HG02623 (cell line): Measurements from ENCODE around the gene PDE8A.

ENCODE experiments used
- ATAC-seq: cut with Tn5 transposase; IDR thresholded peaks from one replicate; pipeline ENCODE4 v1.9.1; 2021; ENCODE audit warnings: moderate library complexity; ENCODE audit not compliant: unreplicated experiment

Gene PDE8A

DNA sequence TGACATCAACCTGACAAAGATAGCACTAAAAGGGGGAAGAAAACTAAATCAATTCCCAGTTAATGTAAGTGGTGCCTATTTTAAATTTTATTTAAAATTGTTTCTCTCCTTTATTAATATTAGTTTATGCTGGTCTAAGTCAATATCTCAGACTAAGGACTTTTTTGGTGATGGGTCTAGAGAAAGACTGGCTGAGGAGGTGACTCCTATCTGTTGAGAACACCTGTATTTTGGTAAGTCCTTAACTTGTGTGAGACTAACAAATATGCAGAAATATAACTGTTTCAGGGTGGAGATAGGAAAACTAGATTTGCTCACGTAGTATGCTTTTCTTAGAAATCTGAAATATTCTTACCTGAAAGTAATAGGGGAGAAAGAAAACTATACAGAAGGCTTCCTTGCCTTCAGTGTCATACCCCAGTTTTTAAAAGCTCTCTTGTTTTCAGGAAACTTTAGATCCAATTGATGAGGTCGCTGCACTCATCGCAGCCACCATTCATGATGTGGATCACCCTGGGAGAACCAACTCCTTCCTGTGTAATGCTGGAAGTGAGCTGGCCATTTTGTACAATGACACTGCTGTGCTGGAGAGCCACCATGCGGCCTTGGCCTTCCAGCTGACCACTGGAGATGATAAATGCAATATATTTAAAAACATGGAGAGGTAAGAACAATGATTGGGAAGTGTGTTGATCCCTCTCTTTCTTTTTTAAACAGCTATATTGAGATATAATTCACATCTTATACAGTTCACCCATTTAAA, 138.9 kb downstream of the PDE8A start:
- no peak for ATAC-seq

DNA sequence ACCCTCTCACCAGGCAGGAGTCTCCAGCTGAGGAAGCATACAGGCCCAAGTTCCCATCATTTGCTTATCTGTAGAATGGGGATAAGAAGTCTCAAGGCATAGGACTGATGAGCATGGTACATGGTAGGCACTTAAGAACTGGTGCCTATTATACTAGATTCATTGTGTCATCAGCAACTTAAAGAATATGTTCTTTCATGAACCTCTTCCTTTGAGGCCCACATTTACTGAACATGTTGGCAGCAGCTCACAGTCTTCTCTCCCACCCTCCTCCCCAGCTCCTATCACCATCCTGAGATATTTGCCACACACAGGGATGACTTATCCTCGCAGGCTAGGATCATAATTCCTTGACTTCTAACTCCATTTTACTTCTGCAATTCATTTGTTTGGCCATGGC, 142.5 kb downstream of the PDE8A start:
- ATAC-seq = no peak

DNA sequence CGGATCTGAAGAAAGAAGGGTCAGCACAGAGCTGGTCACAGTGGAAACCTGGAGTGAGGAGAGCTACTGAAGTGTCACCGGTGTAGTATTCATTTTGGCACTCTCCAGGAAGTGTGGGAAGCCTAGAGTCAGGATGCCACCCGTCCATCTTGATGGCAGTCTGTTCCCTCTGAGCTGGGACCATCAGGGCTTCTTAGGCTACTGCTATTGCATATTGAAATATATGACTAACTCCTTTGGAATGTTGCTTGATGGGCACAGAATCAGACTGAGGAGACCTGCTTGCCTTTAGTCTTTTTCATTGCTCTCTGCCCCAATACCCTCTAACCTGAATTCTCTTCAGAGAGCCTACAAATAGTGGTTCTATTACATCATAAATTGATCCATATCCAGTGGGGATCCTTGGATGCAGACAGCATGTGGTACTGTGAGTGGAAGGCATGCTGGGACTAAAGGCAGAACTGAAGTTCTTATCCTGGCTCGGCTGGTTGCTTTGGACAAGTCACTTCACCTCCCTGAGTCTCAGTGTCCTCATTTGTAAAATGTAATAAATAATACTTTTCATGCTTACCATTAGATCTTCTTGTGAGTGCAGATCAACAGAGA, 143.5 kb downstream of the PDE8A start:
- no peak for ATAC-seq

DNA sequence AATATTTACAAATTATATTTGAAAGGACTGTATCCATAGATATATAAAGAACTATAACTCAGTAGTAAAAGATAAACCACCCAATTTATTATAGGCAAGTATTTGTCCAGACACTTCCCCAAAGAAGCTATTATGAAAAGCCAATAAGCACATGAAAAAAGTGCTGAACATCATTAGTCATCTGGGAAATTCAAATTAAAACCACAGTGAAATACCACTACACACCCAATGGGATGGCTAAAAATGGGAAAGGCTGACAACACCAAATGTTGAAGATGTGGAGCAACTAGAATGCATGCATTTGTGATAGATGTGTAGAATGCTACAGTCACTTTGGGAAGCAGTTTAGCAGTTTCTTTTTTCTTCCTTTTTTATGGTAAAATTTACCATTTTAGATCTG, 147.0 kb downstream of the PDE8A start:
- no peak for ATAC-seq

DNA sequence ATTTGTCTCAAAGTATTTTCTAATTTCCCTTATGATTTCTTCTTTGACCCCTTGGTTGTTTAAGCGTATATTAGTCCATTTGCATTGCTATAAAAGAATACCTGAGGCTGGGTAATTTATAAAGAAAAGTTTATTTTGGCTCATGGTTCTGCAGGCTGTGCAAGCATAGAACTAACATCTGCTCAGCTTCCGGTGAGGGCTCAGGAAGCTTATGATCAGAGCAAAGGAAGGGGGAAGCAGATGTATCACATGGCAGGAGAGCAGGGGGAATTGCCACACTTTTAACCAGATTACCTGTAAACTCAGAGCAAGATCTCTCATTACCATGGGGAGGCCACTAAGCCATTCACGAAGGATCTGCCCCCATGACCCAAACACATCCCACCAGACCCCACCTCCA, 148.2 kb downstream of the PDE8A start:
- no peak for ATAC-seq

DNA sequence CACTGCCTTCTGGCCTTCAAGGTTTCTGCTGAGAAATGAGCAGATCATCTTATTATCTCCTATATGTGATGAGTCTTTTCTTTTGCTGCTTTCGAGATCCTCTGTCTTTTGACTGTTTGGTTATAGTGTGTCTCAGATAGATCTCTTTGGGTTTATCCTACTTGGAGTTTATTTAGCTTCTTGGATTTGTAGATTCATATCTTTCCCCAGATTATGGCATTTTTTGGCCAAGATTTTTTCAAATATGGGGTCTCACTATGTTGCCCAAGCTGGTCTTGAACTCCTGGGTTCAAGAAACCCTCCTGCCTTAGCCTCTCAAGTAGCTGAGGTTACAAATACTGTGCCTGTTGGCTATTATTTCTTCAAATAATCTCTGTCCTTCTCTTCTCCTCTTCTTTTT, 150.3 kb downstream of the PDE8A start:
- no peak for ATAC-seq

DNA sequence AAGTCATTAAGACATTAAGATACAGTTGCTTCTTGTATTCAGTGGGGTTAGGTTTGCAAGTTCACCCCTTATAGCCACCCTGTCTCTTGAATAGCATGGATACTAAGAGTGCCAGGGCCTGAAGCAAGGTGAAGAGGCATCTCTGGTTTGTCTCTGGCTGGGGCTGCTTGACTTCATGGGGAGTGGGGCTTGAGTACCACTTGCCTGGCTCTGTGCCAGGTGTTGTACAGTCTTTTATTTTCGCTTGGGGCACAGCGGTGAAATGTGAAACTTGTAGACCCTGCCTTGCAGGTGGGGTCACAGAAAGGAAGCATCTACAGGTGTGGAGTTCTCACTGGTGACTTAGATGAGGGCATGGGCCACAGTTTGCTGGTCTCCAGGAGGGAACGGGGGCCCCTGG, 152.1 kb downstream of the PDE8A start:
- no peak for ATAC-seq

DNA sequence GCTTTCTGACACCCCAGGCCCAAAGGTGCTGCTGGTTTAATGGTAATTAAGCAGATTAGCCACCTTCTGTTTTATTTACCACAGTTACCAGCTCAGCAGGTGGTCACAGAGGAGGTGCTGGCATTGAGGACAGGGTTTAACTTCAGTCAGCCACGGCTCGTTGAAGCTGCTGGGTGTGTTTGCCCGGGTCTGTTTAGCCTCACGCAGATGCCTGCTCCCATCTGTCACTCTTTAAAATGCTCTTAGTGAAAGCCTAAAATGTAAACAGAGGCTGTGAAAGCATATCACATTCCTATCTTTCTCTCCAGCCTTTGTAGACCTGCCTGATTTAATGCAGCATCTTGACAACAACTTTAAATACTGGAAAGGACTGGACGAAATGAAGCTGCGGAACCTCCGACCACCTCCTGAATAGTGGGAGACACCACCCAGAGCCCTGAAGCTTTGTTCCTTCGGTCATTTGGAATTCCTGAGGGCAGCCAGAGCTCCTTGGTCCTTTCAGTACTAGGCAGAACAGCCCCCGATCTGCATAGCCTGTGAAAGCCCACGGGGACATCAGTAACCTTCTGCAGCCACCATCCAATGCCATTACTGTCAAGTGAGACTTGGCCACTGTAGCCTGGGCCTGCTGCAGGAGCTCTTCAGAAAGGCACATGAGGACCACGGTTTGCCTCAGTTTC, 156.0 kb downstream of the PDE8A start:
- no peak for ATAC-seq

DNA sequence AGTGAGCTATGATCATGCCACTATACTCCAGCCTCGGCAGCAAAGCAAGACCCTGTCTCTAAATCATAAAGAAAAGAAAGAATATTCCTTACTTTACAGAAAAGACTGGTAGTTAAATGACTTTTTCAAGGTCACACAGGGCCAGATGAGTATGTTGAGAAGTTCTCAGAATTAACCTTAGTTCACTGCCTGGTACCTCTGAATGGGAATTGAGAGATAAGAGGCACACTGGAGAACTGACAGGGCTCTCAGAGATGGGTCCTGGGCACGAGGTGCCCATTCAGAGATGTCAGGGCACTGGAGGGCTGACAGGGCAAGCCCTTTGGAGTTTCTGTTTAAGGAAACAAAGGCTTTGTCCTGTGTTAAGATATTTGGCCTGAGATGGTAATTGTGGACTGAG, 157.7 kb downstream of the PDE8A start:
- no peak for ATAC-seq

DNA sequence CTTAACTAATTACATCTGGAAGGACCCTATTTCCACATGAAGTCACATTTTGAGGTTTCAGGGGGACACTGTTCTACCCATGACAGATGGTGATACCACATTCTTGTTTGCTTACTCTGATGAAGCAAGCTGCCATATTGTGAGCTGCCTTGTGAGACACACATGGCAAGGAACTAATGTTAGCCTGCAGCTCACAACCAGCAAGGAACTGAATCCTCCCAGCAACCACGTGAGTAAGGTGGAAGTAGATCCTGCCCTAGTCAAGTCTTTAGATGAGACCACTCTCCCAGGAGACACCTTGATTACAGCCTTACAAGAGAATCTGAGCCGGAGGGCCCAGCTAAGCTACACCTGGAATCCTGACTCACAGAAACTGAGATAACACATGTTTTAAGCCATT, 160.1 kb downstream of the PDE8A start:
- ATAC-seq = no peak

DNA sequence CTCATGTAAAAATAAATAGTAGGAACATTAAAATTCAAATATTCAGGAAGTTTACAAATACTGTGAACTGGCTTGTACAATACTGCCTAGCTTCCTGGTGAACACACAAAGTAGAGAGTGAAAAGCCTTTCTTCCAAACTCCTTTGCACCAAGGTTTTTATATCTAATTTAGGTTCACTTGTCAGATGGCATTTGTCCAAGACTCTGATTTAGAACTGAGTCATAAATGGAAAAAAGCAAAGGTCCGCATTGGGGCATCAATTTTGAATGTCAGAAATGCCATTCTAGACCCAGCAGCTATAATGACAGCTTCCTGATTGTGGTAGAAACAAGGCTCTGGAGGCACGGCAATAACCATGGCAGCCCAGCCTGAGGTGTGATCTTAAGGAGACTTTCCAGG, 160.7 kb downstream of the PDE8A start:
- ATAC-seq = no peak

DNA sequence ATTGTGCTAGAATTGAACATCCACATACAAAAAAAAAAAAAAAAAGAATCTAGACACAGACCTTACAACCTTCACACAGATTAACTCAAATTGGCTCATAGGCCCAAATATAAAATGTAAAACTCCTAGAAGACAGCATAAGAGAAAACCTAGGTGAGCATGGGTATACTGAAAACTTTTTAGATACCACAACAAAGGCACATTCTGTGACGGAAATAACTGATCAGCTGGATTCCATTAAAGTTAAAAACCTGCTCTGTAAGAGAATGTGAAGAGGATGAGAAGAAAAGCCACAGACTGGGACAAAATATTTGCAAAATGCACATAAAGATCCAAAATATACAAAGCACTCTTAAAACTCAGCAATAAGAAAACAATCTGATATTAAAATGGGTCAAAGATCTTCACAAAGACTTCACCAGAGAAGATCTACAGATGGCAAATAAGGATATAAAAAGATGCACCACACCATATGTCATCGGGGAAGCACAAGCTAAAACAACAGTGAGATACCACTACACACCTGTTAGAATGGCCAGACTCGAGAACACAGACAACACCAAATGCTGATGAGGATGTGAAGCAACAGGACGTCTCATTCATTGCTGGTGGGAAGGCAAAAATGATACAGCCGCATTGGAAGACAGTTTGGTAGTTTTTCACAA, 167.9 kb downstream of the PDE8A start:
- no peak for ATAC-seq

DNA sequence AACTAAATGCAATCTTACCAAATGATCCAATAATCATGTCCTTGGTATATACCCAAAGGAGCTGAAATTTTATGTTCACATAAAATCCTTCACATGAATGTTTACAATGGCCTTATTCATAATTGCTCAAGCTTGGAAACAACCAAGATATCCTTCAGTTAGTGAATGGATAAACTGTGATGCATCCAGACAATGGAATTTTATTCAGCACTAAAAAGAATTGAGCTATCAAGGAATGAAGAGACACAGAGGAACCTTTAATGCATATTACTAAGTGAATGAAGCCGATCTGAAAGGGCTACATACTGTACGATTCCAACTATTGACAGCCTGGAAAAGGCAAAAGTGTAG, 168.4 kb downstream of the PDE8A start:
- no peak for ATAC-seq

DNA sequence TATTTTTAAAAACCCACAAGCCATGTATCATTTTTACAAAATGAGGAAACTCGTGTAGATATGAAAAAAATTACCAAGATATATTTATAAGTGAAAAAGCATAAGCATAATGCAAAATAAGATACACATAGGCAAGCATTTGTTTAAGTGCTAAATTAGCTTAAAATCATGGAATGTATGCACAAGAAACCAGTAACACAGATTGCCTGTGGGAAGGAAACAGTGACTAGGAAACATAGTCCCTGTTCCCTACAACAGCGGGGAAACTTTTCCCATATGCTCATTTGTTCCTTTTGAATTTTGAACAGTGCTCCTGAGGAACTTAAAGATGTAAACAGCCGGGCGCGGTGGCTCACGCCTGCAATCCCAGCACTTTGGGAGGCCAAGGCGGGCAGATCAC, 169.5 kb downstream of the PDE8A start:
- no peak for ATAC-seq

DNA sequence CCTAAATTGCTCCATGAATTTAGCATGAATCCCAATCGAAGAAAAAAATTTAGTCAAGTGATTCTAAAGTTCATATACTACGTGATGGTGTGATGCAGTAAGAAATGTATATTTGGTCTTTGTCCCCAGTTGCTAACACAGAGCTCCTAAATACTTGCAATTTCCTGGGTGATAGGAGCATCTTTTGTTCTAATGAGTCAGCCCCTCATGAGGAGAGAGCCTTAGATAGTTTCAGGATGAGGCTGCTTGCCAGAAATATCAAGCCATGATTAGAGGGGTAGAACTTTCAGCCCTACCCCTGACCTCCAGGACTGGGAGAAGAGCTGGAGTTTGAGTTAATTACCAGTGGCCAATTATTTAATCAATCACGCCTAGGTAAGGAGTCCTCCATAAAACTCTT, 170.2 kb downstream of the PDE8A start:
- no peak for ATAC-seq

DNA sequence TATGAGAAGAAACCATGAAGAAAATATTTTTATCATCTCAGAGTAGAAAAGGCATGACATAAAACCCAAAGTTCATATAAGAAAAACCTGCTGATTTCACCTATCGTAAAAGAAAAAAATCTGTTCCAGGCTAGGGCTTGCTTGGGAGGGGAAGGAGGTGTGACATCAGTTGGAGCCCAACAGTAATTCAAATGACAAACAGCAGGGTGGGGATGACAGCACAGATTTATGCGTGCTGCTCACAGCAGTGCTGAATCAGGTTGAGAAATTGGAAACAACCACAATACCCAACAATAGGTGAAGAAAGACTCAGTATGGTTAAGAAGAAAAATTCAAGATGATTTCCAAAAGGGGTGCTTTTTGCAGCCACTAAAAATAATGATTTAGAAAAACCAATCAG, 172.4 kb downstream of the PDE8A start:
- no peak for ATAC-seq

DNA sequence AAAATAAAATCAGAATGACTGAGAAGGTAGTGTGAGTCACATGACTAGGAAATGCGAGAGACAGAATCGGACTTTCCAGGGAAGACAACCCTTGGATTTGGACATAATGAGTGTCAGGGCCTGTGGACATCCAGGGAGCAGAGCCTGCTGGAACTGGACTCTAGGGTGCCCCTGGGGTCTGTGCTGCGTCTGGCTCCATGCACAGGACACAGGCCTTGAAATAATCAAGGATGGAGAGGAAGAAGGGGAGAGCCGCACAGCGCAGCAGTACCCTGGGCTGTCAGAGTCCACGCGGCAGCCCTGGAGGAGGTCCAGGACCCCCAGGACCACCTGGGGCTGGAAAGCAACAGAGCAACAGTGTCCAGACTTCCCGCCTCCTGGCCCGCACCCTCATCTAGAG, 173.7 kb downstream of the PDE8A start:
- ATAC-seq = no peak

DNA sequence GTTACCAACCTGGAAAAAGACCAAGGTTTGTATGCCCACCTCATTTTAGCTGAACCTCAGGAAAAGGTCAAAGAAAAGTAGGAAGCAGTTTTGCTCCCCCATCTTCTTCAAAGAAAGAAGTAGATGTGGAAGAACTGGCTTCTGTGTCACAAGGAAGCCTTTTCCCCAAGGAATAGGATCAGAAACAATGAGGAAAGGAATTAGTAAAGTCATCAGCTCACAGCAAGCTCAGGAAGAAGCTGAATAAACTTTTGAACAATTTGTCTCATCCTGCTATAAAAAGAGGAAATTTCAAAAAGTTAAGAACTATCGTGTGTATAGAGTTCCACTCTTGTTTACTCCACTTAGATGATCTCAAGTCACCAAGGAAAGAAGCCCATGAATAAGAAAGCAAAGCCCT, 174.2 kb downstream of the PDE8A start:
- ATAC-seq = no peak

DNA sequence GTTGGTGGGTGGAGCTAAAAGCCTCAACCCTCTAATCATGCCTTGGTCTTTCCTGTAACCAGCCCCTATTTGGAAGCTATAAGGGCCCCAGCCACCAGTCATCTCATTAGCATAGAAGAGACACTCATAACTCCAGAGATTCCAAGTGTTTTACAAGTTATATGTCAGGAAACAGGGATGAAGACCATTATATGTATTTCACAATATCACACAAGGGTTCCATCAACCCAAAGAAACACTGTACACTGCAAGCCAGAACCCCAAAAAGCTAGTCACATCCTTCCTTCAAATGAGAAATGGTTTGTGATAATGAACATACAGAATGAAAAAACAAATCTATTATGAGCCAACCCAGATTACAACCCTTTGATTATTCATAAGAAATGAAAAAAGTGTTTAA, 175.7 kb downstream of the PDE8A start:
- ATAC-seq = no peak

DNA sequence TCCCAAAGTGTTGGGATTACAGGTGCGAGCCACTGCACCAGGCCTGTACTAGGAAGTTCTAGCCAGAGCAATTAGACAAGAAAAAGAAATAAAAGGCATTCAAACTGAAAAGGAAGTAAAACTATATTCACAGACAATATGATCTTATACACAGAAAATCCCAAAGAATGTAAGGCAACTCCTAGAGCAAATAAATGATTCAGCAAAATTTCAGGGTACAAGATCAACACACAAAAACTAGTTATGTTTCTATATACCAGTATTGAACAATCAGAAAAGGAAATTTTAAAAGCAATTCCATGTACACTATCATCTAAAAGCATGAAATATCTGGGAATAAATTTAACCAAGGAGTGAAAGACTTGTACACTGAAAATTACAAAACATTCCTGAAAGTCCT, 180.6 kb downstream of the PDE8A start:
- no peak for ATAC-seq

DNA sequence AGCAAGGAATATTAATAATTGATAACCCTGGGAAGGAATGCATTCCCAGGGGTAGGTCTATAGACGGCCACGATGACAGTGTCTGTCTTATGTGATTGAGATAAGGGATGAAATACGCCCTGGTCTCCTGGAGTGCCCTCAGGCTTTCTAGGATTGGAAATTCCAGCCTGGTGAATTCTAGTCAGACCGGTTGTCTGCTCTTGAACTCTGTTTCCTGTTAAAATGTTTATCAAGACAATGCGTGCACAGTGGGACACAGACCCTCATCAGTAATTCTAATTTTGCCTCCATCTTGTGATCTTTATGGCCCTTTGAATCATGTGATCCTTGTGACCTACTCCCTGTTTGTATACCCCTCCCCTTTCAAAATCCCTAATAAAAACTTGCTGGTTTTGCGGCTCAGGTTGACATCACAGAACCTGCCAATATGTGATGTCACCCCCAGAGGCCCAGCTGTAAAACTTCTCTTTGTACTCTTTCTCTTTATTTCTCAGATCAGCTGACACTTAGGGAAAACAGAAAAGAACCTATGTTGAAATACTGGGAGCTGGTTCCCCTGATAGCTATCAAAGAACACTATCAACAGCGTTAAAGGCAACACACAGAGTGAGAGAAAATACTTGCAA, 183.3 kb downstream of the PDE8A start:
- no peak for ATAC-seq

DNA sequence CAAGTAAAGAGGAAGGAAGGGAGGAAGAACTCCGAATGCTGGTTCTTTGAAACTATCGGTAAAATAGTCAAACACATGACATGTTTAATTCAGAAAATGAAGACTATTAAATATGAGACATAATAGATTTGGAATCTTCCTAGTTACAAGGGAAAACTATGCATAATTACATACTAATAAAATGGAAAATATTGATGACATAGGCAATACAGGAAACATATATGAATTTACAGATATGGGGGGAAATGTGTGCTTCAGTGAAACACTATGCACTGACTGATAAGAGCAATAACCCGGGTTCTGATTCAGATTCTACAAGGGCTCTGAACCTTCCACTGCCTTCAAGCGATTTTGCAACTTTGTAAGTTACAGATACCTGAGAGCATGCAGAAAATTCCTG, 185.9 kb downstream of the PDE8A start:
- no peak for ATAC-seq
